HCT116 (cell line): ENCODE measurements around the gene ZFAND6. TPM values are rescaled to one million over a fixed set of nuclear protein-coding genes. Genes with fewer than 3 reads are reported as not detected.

Experiments
- ATAC-seq: fragments of 200-7000 bp; cut with Tn5 transposase; 2 replicates; pipeline ENCODE4 v1.9.1; 2020; ENCODE audit warnings: mild to moderate bottlenecking, moderate library complexity
- BruUV-seq: library from RNA; stranded (reverse); fragments of 400-500 nt; replicated peaks from 2 replicates; lab custom pipeline; 2021; lab: Mats Ljungman, UMichigan
- CTCF ChIA-PET: fragments of 300-600 bp; sonication (Branson Sonifier 250); formaldehyde crosslinking; loops from one replicate; lab custom pipeline; 2021; ENCODE audit warnings: antibody characterized with exemption; lab: Charles Lee
- POLR2A ChIA-PET: fragments of 300-600, 350-600 bp; sonication (Branson Sonifier 250); formaldehyde crosslinking; loops from one replicate; lab custom pipeline; 2021; ENCODE audit warnings: antibody characterized with exemption; lab: Charles Lee
- RAD21 ChIA-PET, 2 experiments: fragments of 300-600 bp; sonication (Branson Sonifier 250); formaldehyde crosslinking; loops; one replicate each; lab custom pipeline; 2023; ENCODE audit warnings: low total read pairs in 2 of 2; ENCODE audit not compliant: uncharacterized antibody in 2 of 2, unreplicated experiment in 2 of 2, low non-redundant PET in 1 of 2; lab: Charles Lee
- DNase-seq: peaks from one replicate; pipeline ENCODE4 v3.0.0-alpha.2; 2010; ENCODE audit warnings: low read depth, low spot score
- H2AFZ ChIP-seq: fragments of 200-600 bp; shearing (Covaris generic), sonication (generic); 2 replicates; pipeline ENCODE4 v1.6.1; 2017; ENCODE audit warnings: low read depth, mixed run types, mixed read lengths, antibody characterized with exemption, low read length; ENCODE audit not compliant: poor library complexity, severe bottlenecking
- H3K27ac ChIP-seq: 2 replicates; pipeline ENCODE4 v1.5.1; 2012; ENCODE audit warnings: low read depth, low read length
- H3K27me3 ChIP-seq: fragments of 200-600 bp; sonication (generic); 2 replicates; pipeline ENCODE4 v1.6.1; 2016; ENCODE audit warnings: mixed run types, low read length, mixed read lengths; ENCODE audit not compliant: insufficient read depth
- H3K36me3 ChIP-seq, 2 experiments: fragments of 200-500 bp in 1 of 2; fragments of 200-600 bp in 1 of 2; sonication (Bioruptor generic) in 1 of 2; sonication (generic) in 1 of 2; 2 replicates each; pipeline versions ENCODE4 v1.5.1 to v1.6.1; 2014 to 2016; ENCODE audit warnings: low read length in 2 of 2, inconsistent platforms in 1 of 2, mixed read lengths in 1 of 2, mixed run types in 1 of 2; ENCODE audit not compliant: insufficient read depth in 2 of 2, control insufficient read depth in 1 of 2
- H3K4me1 ChIP-seq, 2 experiments: fragments of 200-600 bp in 1 of 2; sonication (generic) in 1 of 2; 2 replicates each; pipeline versions ENCODE4 v1.5.1 to v1.6.1; 2012 to 2017; ENCODE audit warnings: low read length in 2 of 2, inconsistent platforms in 1 of 2, mild to moderate bottlenecking in 1 of 2, mixed read lengths in 1 of 2, mixed run types in 1 of 2, moderate library complexity in 1 of 2; ENCODE audit not compliant: insufficient read depth in 2 of 2, control insufficient read depth in 1 of 2
- H3K4me2 ChIP-seq: fragments of 200-600 bp; sonication (generic); 2 replicates; pipeline ENCODE4 v1.6.1; 2017; ENCODE audit warnings: mixed run types, low read length, mixed read lengths
- H3K4me3 ChIP-seq, 2 experiments: fragments of 200-600 bp in 1 of 2; sonication (generic) in 1 of 2; replicated peaks in 1 of 2; 2 replicates each; pipeline ENCODE4 v1.5.1; 2011 to 2016; ENCODE audit warnings: low read length in 2 of 2, control low read depth in 1 of 2, low read depth in 1 of 2, mild to moderate bottlenecking in 1 of 2, mixed read lengths in 1 of 2, mixed run types in 1 of 2
- H3K79me2 ChIP-seq: fragments of 200-600 bp; sonication (generic); 2 replicates; pipeline ENCODE4 v1.6.1; 2017; ENCODE audit warnings: mild to moderate bottlenecking, mixed run types, low read length, moderate library complexity, mixed read lengths; ENCODE audit not compliant: insufficient read depth
- H3K9ac ChIP-seq: fragments of 200-600 bp; sonication (generic); 2 replicates; pipeline ENCODE4 v1.6.1; 2016; ENCODE audit warnings: low read length, mixed read lengths
- H3K9me2 ChIP-seq: fragments of 200-600 bp; sonication (generic), shearing (Covaris generic); 2 replicates; pipeline ENCODE4 v1.6.1; 2017; ENCODE audit warnings: mixed run types, mild to moderate bottlenecking, moderate library complexity; ENCODE audit not compliant: insufficient read depth
- H3K9me3 ChIP-seq, 2 experiments: fragments of 200-500 bp in 1 of 2; fragments of 200-600 bp in 1 of 2; sonication (Bioruptor generic) in 1 of 2; sonication (generic) in 1 of 2; 2 replicates each; pipeline ENCODE4 v1.6.1; 2014 to 2017; ENCODE audit warnings: low read length in 2 of 2, mixed read lengths in 2 of 2, inconsistent platforms in 1 of 2, low read depth in 1 of 2, mild to moderate bottlenecking in 1 of 2, mixed run types in 1 of 2, moderate library complexity in 1 of 2; ENCODE audit not compliant: control insufficient read depth in 1 of 2, insufficient read depth in 1 of 2
- H4K20me1 ChIP-seq: fragments of 200-600 bp; sonication (generic), shearing (Covaris generic); 2 replicates; pipeline ENCODE4 v1.6.1; 2017; ENCODE audit warnings: mixed run types, mild to moderate bottlenecking, moderate library complexity; ENCODE audit not compliant: insufficient read depth
- CEBPB ChIP-seq: IDR thresholded peaks from 2 replicates; pipeline ENCODE4 v1.6.1; 2012; ENCODE audit warnings: low read depth
- EGR1 ChIP-seq: IDR thresholded peaks from 2 replicates; pipeline ENCODE4 v1.6.1; 2012; ENCODE audit warnings: low read depth
- FOSL1 ChIP-seq: IDR thresholded peaks from 2 replicates; pipeline ENCODE4 v1.6.1; 2012; ENCODE audit warnings: low read depth
- RAD21 ChIP-seq: IDR thresholded peaks from 2 replicates; pipeline ENCODE4 v1.6.1; 2012; ENCODE audit warnings: low read depth, mild to moderate bottlenecking
- SP1 ChIP-seq: IDR thresholded peaks from 2 replicates; pipeline ENCODE4 v1.6.1; 2012; ENCODE audit warnings: low read depth
- YY1 ChIP-seq: IDR thresholded peaks from 2 replicates; pipeline ENCODE4 v1.6.1; 2011; ENCODE audit warnings: low read length, low read depth, moderate library complexity, mild to moderate bottlenecking; ENCODE audit not compliant: insufficient replicate concordance; ENCODE audit errors: extremely low read depth
- intact Hi-C: fragments of 100-400 bp; cut with micrococcal nuclease; formaldehyde crosslinking; loops from 2 replicates; pipeline ENCODE4 v1.10.0; 2022
- total RNA-seq: library from RNA; stranded (reverse); gene quantifications from one replicate; pipeline ENCODE4 v1.2.1, GENCODE V29; 2021; ENCODE audit not compliant: unreplicated experiment
- TF ChIP-seq, protein P1 (sequence below): IDR thresholded peaks from 2 replicates; pipeline ENCODE4 v1.6.1; 2012
- TF ChIP-seq, protein P2 (sequence below): IDR thresholded peaks from 2 replicates; pipeline ENCODE4 v1.6.1; 2011; ENCODE audit warnings: mild to moderate bottlenecking, low read length, moderate library complexity; ENCODE audit not compliant: insufficient replicate concordance; ENCODE audit errors: extremely low read depth
- TF ChIP-seq, protein P3 (sequence below), 3 experiments: fragments of 200-600 bp in 1 of 3; sonication (generic) in 1 of 3; IDR thresholded peaks in 2 of 3; conservative IDR thresholded peaks in 1 of 3; 2 replicates each; pipeline ENCODE4 v1.5.1; 2012 to 2017; ENCODE audit warnings: low read depth in 2 of 3, low read length in 2 of 3, antibody characterized with exemption in 1 of 3, borderline replicate concordance in 1 of 3, control low read depth in 1 of 3, mild to moderate bottlenecking in 1 of 3, mixed read lengths in 1 of 3, mixed run types in 1 of 3, moderate library complexity in 1 of 3; ENCODE audit not compliant: insufficient read depth in 1 of 3

Gene ZFAND6
- total RNA-seq, 1 experiment from 2014 or later, result 51.3 TPM

GRCh38 chr15:80179025-80179759, 119.7 kb downstream of the ZFAND6 start:
- ATAC-seq, result no peak
- no peak overlapping the region for H3K4me3 ChIP-seq
- H3K27me3 ChIP-seq, result no peaks in the 10 kb centered on the region
- H3K9ac ChIP-seq, result no peak overlapping the region
- CTCF ChIA-PET, result no interaction called here
- RAD21 ChIA-PET, result no interaction called here
- POLR2A ChIA-PET, result no interaction called here
- no peak overlapping the region for H2AFZ ChIP-seq
- H3K9me2 ChIP-seq, result no peaks in the 10 kb centered on the region
- no peaks in the 10 kb centered on the region for H3K36me3 ChIP-seq
- no TSS peak for BruUV-seq
- intact Hi-C loops, result loop anchor here (10.0 kb wide), 3 partner anchors 284 to 584 kb away; partner anchors contain the start of gene MTHFS
- no peak for DNase-seq
- H3K4me1 ChIP-seq, result peaks cover 0 to 10% of the 10 kb centered on the region in 2 experiments; a peak in 2 of 4 replicates
- TF ChIP-seq SP1, result peak; percentile 31; the same call in 1 of the 2 replicates
- TF ChIP-seq EGR1, result no peak
- peak; percentile 50 for TF ChIP-seq FOSL1
- TF ChIP-seq, protein P1, sequence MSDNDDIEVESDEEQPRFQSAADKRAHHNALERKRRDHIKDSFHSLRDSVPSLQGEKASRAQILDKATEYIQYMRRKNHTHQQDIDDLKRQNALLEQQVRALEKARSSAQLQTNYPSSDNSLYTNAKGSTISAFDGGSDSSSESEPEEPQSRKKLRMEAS, result no peak
- TF ChIP-seq, protein P2, sequence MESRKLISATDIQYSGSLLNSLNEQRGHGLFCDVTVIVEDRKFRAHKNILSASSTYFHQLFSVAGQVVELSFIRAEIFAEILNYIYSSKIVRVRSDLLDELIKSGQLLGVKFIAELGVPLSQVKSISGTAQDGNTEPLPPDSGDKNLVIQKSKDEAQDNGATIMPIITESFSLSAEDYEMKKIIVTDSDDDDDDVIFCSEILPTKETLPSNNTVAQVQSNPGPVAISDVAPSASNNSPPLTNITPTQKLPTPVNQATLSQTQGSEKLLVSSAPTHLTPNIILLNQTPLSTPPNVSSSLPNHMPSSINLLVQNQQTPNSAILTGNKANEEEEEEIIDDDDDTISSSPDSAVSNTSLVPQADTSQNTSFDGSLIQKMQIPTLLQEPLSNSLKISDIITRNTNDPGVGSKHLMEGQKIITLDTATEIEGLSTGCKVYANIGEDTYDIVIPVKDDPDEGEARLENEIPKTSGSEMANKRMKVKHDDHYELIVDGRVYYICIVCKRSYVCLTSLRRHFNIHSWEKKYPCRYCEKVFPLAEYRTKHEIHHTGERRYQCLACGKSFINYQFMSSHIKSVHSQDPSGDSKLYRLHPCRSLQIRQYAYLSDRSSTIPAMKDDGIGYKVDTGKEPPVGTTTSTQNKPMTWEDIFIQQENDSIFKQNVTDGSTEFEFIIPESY, result no peak
- no peaks in the 10 kb centered on the region for H3K9me3 ChIP-seq
- H3K27ac ChIP-seq, result no peak overlapping the region
- H4K20me1 ChIP-seq, result no peaks in the 10 kb centered on the region
- peak overlapping the region; percentile 53 for H3K4me2 ChIP-seq
- no peaks in the 10 kb centered on the region for H3K79me2 ChIP-seq

DNA sequence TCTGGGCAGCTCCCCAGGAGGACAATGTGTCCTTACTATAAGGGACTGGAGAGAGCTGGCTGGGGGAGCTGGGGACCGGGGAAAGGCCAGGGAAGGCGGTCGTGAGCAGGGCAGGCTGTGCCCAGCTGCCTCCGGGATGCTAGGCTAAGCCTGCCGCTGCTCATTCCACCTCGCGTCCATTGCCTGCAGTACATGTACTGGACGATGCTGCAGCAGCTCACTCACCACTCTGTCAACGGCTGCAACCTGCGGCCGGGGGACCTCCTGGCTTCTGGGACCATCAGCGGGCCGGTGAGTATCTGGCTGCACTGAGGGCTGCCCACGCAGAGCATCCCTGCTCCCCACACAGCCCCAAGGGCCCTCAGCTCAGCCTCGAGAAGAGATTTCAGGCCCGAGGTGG, 120.5 kb downstream of the ZFAND6 start:
- intact Hi-C loops, result loop anchor here (10.0 kb wide), 3 partner anchors 285 to 585 kb away; partner anchors contain the start of gene MTHFS

More for the DNA sequence above, 120.5 kb downstream of the ZFAND6 start:
- ATAC-seq (no peak), DNase-seq (no peak)
- Histone ChIP-seq H2AFZ (no peak overlapping the region), H3K4me2 (no peak overlapping the region), H3K9ac (no peak overlapping the region), H3K9me3 (no peaks in the 10 kb centered on the region), H3K27ac (no peak overlapping the region), H4K20me1 (no peaks in the 10 kb centered on the region), H3K27me3 (no peaks in the 10 kb centered on the region), H3K4me3 (no peak overlapping the region), H3K4me1 (peaks cover 0 to 10% of the 10 kb centered on the region in 2 experiments; a peak in 2 of 4 replicates), H3K79me2 (no peaks in the 10 kb centered on the region), H3K9me2 (no peaks in the 10 kb centered on the region), H3K36me3 (no peaks in the 10 kb centered on the region)
- ChIA-PET CTCF (no interaction called here), RAD21 (no interaction called here), POLR2A (no interaction called here)
- TF ChIP-seq, protein P3, sequence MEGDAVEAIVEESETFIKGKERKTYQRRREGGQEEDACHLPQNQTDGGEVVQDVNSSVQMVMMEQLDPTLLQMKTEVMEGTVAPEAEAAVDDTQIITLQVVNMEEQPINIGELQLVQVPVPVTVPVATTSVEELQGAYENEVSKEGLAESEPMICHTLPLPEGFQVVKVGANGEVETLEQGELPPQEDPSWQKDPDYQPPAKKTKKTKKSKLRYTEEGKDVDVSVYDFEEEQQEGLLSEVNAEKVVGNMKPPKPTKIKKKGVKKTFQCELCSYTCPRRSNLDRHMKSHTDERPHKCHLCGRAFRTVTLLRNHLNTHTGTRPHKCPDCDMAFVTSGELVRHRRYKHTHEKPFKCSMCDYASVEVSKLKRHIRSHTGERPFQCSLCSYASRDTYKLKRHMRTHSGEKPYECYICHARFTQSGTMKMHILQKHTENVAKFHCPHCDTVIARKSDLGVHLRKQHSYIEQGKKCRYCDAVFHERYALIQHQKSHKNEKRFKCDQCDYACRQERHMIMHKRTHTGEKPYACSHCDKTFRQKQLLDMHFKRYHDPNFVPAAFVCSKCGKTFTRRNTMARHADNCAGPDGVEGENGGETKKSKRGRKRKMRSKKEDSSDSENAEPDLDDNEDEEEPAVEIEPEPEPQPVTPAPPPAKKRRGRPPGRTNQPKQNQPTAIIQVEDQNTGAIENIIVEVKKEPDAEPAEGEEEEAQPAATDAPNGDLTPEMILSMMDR (IDR thresholded peaks at IDR 0.05 in 2 of 3, conservative IDR thresholded peaks at IDR 0.05 in 1 of 3; ENCODE audit: borderline replicate concordance in 1 of 3, insufficient read depth in 1 of 3, low read depth in 2 of 3, low read length in 2 of 3), result no peak
- no peak for TF ChIP-seq CEBPB
- TF ChIP-seq RAD21, result no peak
- no peak for TF ChIP-seq YY1
- no TSS peak for BruUV-seq
